Right atrium auricular region (tissue), 2 donors: Measurements from ENCODE around the gene RBM4. TPM values are rescaled to one million over a fixed set of nuclear protein-coding genes. Genes with fewer than 3 reads are reported as not detected.
A peak's percentile ranks its signal among the peaks of the same experiment; 100 is the strongest.

Experiments
- DNase-seq: peaks from one replicate; pipeline ENCODE4 v3.0.0-alpha.2; 2019; ENCODE audit warnings: low spot score
- H3K27ac ChIP-seq, 2 donors: fragments of 200-600 bp; sonication (generic); 1 replicate in 1 of 2; 2 replicates in 1 of 2; pipeline ENCODE4 v1.5.1; 2016 to 2019
- H3K27me3 ChIP-seq, 2 donors: fragments of 200-600 bp; sonication (generic); one replicate each; pipeline versions ENCODE4 v1.5.1 to v1.6.0; 2017 to 2019
- H3K36me3 ChIP-seq: fragments of 200-600 bp; sonication (generic); one replicate; pipeline ENCODE4 v1.5.1; 2016
- H3K4me1 ChIP-seq, 2 donors: fragments of 200-600 bp; sonication (generic); one replicate each; pipeline versions ENCODE4 v1.5.1 to v1.6.0; 2017 to 2019
- H3K4me3 ChIP-seq, 2 donors: fragments of 200-600 bp; sonication (generic); 1 replicate in 1 of 2; 2 replicates in 1 of 2; pipeline ENCODE4 v1.5.1; 2017 to 2019; ENCODE audit warnings: mild to moderate bottlenecking in 1 of 2, moderate library complexity in 1 of 2
- H3K9me3 ChIP-seq, 2 donors: fragments of 200-600 bp; sonication (generic); one replicate each; pipeline ENCODE4 v1.5.1; 2019
- CTCF ChIP-seq, 2 donors: fragments of 200-600 bp; sonication (generic); IDR thresholded peaks; one replicate each; pipeline ENCODE4 v1.5.1; 2019; ENCODE audit warnings: antibody characterized with exemption in 2 of 2
- total RNA-seq, 2 donors: library from RNA; depleted of rRNA; stranded (reverse); fragments of >200 nt; gene quantifications; one replicate each; pipeline ENCODE4 v1.1.0, GENCODE V29; 2016

RBM4 gene
- total RNA-seq, 2 donors from 2014 or later: 51.4 to 53.8 TPM

- H3K4me3 ChIP-seq: no peak overlapping the region
- H3K27ac ChIP-seq: no peak overlapping the region
- H3K9me3 ChIP-seq: no peaks in the 10 kb centered on the region
- no peak for TF ChIP-seq CTCF (IDR thresholded peaks at IDR 0.05)
- no peaks in the 10 kb centered on the region for H3K27me3 ChIP-seq
- no peak for DNase-seq
- peaks cover 0 to 16% of the 10 kb centered on the region in 2 donors for H3K4me1 ChIP-seq
- peaks cover 9% of the 10 kb centered on the region for H3K36me3 ChIP-seq
Measured at GRCh38 chr11:66609721-66610617, 28.5 kb upstream of the RBM4 start.

- H3K4me1 ChIP-seq: peaks cover 0 to 18% of the 10 kb centered on the region in 2 donors
- H3K4me3 ChIP-seq: no peak overlapping the region
- no peaks in the 10 kb centered on the region for H3K27me3 ChIP-seq
- H3K36me3 ChIP-seq: no peaks in the 10 kb centered on the region
- DNase-seq: no peak
- TF ChIP-seq CTCF (IDR thresholded peaks at IDR 0.05): no peak
- no peak overlapping the region for H3K27ac ChIP-seq
- H3K9me3 ChIP-seq: no peaks in the 10 kb centered on the region
Measured at GRCh38 chr11:66612458-66612857, 26.0 kb upstream of the RBM4 start.

- no peak for DNase-seq
- peaks cover 0 to 25% of the 10 kb centered on the region in 2 donors for H3K4me1 ChIP-seq
- TF ChIP-seq CTCF (IDR thresholded peaks at IDR 0.05): no peak
Measured at GRCh38 chr11:66614073-66614472, 24.4 kb upstream of the RBM4 start.

GRCh38 chr11:66616379-66617154 lies 21.9 kb upstream of the RBM4 start, which contains the start of gene RBM14:
Gene RBM14, plus strand, starts transcription at chr11:66616630. Its CDS starts 91 bp downstream, at chr11:66616721.
- DNase-seq: peak; percentile 99
- TF ChIP-seq CTCF (IDR thresholded peaks at IDR 0.05): no peak
- no peaks in the 10 kb centered on the region for H3K27me3 ChIP-seq
- H3K36me3 ChIP-seq: peaks cover 7% of the 10 kb centered on the region
- no peaks in the 10 kb centered on the region for H3K9me3 ChIP-seq
- peaks cover 0 to 47% of the 10 kb centered on the region in 2 donors for H3K4me1 ChIP-seq
- H3K27ac ChIP-seq: peak within 1 kb of the TSS; percentile 98 to 99
- peak within 1 kb of the TSS; percentile 83 to 85 for H3K4me3 ChIP-seq

More at GRCh38 chr11:66614073-66614472, 24.4 kb upstream of the RBM4 start:
- H3K36me3 ChIP-seq: peaks cover 7% of the 10 kb centered on the region
- H3K27ac ChIP-seq: peak overlapping the region in 1 of 2 donors; percentile 31
- H3K9me3 ChIP-seq: no peaks in the 10 kb centered on the region
- no peak overlapping the region for H3K4me3 ChIP-seq
- H3K27me3 ChIP-seq: no peaks in the 10 kb centered on the region

- TF ChIP-seq CTCF (IDR thresholded peaks at IDR 0.05): no peak
- DNase-seq: peak; percentile 82
- H3K4me1 ChIP-seq: peaks cover 0 to 54% of the 10 kb centered on the region in 2 donors
Measured at GRCh38 chr11:66617155-66617834, 21.2 kb upstream of the RBM4 start.

More at GRCh38 chr11:66617155-66617834, 21.2 kb upstream of the RBM4 start:
- H3K4me3 ChIP-seq: peak overlapping the region; percentile 83 to 85
- H3K27ac ChIP-seq: peak overlapping the region; percentile 98 to 99
- no peaks in the 10 kb centered on the region for H3K9me3 ChIP-seq
- H3K36me3 ChIP-seq: peaks cover 7% of the 10 kb centered on the region
- no peaks in the 10 kb centered on the region for H3K27me3 ChIP-seq
